Fibroblast of the aortic adventitia (primary cell): ENCODE measurements around the gene SRR. TPM values are rescaled to one million over a fixed set of nuclear protein-coding genes. Genes with fewer than 3 reads are reported as not detected.
A peak's percentile ranks its signal among the peaks of the same experiment; 100 is the strongest.
"Not testable (repeated sequence)": the region's sequence is repeated elsewhere in the genome, so short reads cannot be mapped to it uniquely, and the experiment has no call there.

Source experiments
- DNase-seq: peaks from one replicate; pipeline ENCODE4 v3.0.0-alpha.2; 2010; ENCODE audit warnings: low read depth
- H3K4me3 ChIP-seq: 2 replicates; pipeline ENCODE4 v1.5.1; 2011; ENCODE audit warnings: low read depth, mild to moderate bottlenecking, control low read depth, low read length, moderate library complexity
- CTCF ChIP-seq: IDR thresholded peaks from 2 replicates; pipeline ENCODE4 v1.5.1; 2011; ENCODE audit warnings: mild to moderate bottlenecking, low read length, control low read depth, inconsistent platforms; ENCODE audit not compliant: insufficient read depth
- total RNA-seq: library from RNA; depleted of rRNA; stranded (reverse); fragments of >200 nt; gene quantifications from 2 replicates; pipeline ENCODE4 v1.2.3, GENCODE V29; 2012; ENCODE audit warnings: low replicate concordance

Gene SRR
- total RNA-seq, 1 donor, result 29.4 TPM

GRCh38 chr17:2309338-2310154, 5.8 kb downstream of the SRR start:
- peak; percentile 71 for DNase-seq
- TF ChIP-seq CTCF, result no peak
- no peak overlapping the region for H3K4me3 ChIP-seq

- H3K4me3 ChIP-seq, result no peak overlapping the region
- peak; percentile 77 for DNase-seq
- no peak for TF ChIP-seq CTCF
Measured at GRCh38 chr17:2312736-2313135, 9.0 kb downstream of the SRR start.

- not testable (repeated sequence) for H3K4me3 ChIP-seq, DNase-seq
Measured at GRCh38 chr17:2316916-2317205, 13.1 kb downstream of the SRR start.

GRCh38 chr17:2317796-2318195, 14.0 kb downstream of the SRR start:
- DNase-seq, result no peak
- no peak overlapping the region for H3K4me3 ChIP-seq
- no peak for TF ChIP-seq CTCF

- no peak overlapping the region for H3K4me3 ChIP-seq
- no peak for TF ChIP-seq CTCF
- DNase-seq, result no peak
Measured at GRCh38 chr17:2319051-2319450, 15.3 kb downstream of the SRR start.

- no peak overlapping the region for H3K4me3 ChIP-seq
- no peak for DNase-seq
- no peak for TF ChIP-seq CTCF
Measured at GRCh38 chr17:2321399-2321798, 17.6 kb downstream of the SRR start.

- TF ChIP-seq CTCF, result no peak
- H3K4me3 ChIP-seq, result no peak overlapping the region
- DNase-seq, result no peak
Measured at GRCh38 chr17:2323629-2324314, 20.0 kb downstream of the SRR start.
